ENCODE data around the gene CCDC188. TPM values are rescaled to one million over a fixed set of nuclear protein-coding genes. Genes with fewer than 3 reads are reported as not detected.

Gene CCDC188
- total RNA-seq, 2 donors from 2014 or later, result 0.32 to 0.77 TPM

- no peaks in the 10 kb centered on the region for H3K4me1 Mint-ChIP-seq
- no peak overlapping the region for H3K27ac Mint-ChIP-seq
- no peaks in the 10 kb centered on the region for H3K9me3 Mint-ChIP-seq
- ATAC-seq (replicated peaks), result no peak
- H3K27me3 Mint-ChIP-seq, result no peaks in the 10 kb centered on the region
- no peaks in the 10 kb centered on the region for H3K36me3 Mint-ChIP-seq (ENCODE audit: low read depth)
- no peak overlapping the region for H3K4me3 Mint-ChIP-seq
Observed at GRCh38 chr22:20139391-20140106, 11.3 kb downstream of the CCDC188 start.

DNA sequence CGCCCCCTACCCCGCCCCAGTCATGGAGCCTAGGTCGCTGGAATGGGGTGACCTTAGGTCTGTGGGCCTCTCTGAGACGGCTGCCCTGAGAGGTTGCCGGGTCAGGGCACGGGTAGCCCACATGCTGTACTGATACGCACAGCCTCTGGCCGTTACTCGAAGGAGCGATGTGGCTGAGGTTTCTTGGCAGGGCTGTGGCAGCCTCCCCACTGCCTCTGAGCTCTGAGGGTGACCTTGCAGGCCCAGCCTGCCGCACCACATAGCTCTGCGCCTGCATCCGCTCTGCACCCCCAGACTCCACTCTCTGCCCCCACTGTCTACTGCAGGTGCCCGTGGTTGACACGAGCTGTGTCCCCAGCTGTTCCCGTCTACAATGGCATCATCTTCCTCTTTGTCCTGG, 12.0 kb downstream of the CCDC188 start:
- no peaks in the 10 kb centered on the region for H3K4me1 Mint-ChIP-seq

DNA sequence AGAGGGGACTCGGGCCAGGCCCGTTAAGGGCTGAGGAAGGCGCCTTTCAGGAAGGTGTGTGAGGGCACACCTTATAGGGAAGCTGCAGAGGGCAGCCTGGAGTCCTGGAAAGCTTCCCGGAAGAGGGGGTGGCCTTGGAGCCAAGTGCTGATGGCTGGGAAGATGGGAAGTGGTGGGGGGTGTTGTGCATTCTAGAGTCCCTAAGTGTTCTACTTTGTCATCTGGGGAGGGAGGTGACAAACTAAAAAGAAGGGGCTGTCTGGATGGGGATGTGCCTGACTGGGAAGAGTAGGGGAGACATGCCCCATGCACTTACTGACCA, 12.5 kb downstream of the CCDC188 start:
- Mint-ChIP-seq H3K4me1 (no peaks in the 10 kb centered on the region), H3K27ac (no peak overlapping the region), H3K4me3 (no peak overlapping the region), H3K36me3 (ENCODE audit: low read depth) (no peaks in the 10 kb centered on the region), H3K9me3 (no peaks in the 10 kb centered on the region), H3K27me3 (no peaks in the 10 kb centered on the region)
- no peak for ATAC-seq (replicated peaks)

More for the DNA sequence above, 12.0 kb downstream of the CCDC188 start:
- Mint-ChIP-seq H3K9me3 (no peaks in the 10 kb centered on the region), H3K4me3 (no peak overlapping the region), H3K27me3 (no peaks in the 10 kb centered on the region), H3K36me3 (ENCODE audit: low read depth) (no peaks in the 10 kb centered on the region), H3K27ac (no peak overlapping the region)
- ATAC-seq (replicated peaks), result no peak

- peak overlapping the region; percentile 52 for H3K27ac Mint-ChIP-seq
- H3K27me3 Mint-ChIP-seq, result no peaks in the 10 kb centered on the region
- no peak for ATAC-seq (replicated peaks)
Observed at GRCh38 chr22:20137671-20138416, 13.0 kb downstream of the CCDC188 start.

DNA sequence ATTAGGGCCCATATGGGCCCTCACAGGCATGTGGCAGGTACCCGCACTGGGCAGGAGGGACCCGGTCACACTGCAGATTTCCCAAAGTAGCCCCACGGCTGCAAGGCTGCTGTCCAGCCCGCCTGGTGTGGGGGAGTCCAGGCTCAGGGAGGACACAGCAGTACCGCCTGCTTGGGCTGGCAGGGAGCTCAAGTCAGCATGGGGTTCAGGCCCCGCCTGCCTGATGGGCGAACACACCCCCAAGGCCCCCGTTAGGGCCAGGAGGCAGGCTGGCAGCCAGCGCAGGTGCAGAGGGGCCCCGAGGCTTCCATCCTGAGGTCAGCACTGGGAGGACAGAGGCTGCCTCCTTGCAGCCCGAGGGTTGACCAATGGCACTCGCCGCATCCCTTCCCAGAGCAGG, 13.7 kb downstream of the CCDC188 start:
- no peaks in the 10 kb centered on the region for H3K9me3 Mint-ChIP-seq
- no peaks in the 10 kb centered on the region for H3K36me3 Mint-ChIP-seq (ENCODE audit: low read depth)
- no peak for ATAC-seq (replicated peaks)
- no peaks in the 10 kb centered on the region for H3K4me1 Mint-ChIP-seq
- no peak overlapping the region for H3K27ac Mint-ChIP-seq
- no peak overlapping the region for H3K4me3 Mint-ChIP-seq
- H3K27me3 Mint-ChIP-seq, result no peaks in the 10 kb centered on the region

More at GRCh38 chr22:20137671-20138416, 13.0 kb downstream of the CCDC188 start:
- no peaks in the 10 kb centered on the region for H3K36me3 Mint-ChIP-seq (ENCODE audit: low read depth)
- H3K4me3 Mint-ChIP-seq, result no peak overlapping the region
- H3K4me1 Mint-ChIP-seq, result no peaks in the 10 kb centered on the region
- H3K9me3 Mint-ChIP-seq, result no peaks in the 10 kb centered on the region

- no peaks in the 10 kb centered on the region for H3K4me1 Mint-ChIP-seq
- ATAC-seq (replicated peaks), result no peak
- no peaks in the 10 kb centered on the region for H3K27me3 Mint-ChIP-seq
- no peaks in the 10 kb centered on the region for H3K36me3 Mint-ChIP-seq (ENCODE audit: low read depth)
- H3K4me3 Mint-ChIP-seq, result no peak overlapping the region
- H3K9me3 Mint-ChIP-seq, result no peaks in the 10 kb centered on the region
- no peak overlapping the region for H3K27ac Mint-ChIP-seq
Observed at GRCh38 chr22:20136603-20136873, 14.3 kb downstream of the CCDC188 start.

DNA sequence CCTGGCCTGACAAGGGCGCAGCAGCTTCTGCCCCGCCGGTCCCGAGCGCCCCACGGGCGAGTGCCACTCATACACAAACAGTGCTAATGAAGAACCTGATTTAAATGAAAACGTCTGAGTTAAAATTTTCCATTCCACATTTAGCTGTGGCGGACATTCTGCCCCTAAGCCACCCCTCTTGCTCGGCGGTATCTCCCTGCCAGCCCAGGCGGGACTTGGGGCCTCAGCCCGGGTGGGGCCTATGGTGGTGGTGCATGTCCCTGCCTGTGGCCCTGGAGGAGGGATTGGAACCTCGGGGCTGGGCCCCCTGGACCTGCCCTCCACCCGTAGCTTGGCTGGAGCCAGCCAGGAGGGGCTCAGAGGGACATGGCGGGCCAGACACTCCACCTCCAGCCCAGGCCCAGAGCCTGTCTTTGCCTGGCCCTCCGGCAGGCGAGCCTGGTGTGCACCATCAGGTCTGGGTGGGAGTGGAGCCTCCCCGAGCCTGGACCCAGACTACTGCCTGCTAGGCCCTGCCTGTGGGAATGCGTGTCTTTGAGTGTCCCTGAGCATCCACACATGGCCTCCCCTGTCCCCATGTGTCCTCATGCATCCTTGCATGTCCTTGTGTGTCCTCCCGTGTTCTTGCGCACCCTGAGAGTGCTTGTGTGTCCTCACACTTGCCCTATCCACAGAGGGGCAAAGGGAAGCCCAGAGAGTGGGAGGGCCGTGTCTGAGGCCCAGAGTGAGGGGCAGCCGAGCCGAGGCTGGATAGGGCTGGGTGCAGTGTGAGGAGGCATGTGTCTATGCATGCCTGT, 14.9 kb downstream of the CCDC188 start:
- H3K27me3 Mint-ChIP-seq, result no peaks in the 10 kb centered on the region
- H3K27ac Mint-ChIP-seq, result no peak overlapping the region
- no peak overlapping the region for H3K4me3 Mint-ChIP-seq
- H3K4me1 Mint-ChIP-seq, result no peaks in the 10 kb centered on the region
- no peak for ATAC-seq (replicated peaks)
- no peaks in the 10 kb centered on the region for H3K9me3 Mint-ChIP-seq
- H3K36me3 Mint-ChIP-seq (ENCODE audit: low read depth), result no peaks in the 10 kb centered on the region

GRCh38 chr22:20135265-20135664, 15.6 kb downstream of the CCDC188 start:
- H3K4me3 Mint-ChIP-seq, result no peak overlapping the region
- no peak for ATAC-seq (replicated peaks)
- no peak overlapping the region for H3K27ac Mint-ChIP-seq
- H3K36me3 Mint-ChIP-seq (ENCODE audit: low read depth), result no peaks in the 10 kb centered on the region
- no peaks in the 10 kb centered on the region for H3K27me3 Mint-ChIP-seq
- no peaks in the 10 kb centered on the region for H3K9me3 Mint-ChIP-seq
- no peaks in the 10 kb centered on the region for H3K4me1 Mint-ChIP-seq

DNA sequence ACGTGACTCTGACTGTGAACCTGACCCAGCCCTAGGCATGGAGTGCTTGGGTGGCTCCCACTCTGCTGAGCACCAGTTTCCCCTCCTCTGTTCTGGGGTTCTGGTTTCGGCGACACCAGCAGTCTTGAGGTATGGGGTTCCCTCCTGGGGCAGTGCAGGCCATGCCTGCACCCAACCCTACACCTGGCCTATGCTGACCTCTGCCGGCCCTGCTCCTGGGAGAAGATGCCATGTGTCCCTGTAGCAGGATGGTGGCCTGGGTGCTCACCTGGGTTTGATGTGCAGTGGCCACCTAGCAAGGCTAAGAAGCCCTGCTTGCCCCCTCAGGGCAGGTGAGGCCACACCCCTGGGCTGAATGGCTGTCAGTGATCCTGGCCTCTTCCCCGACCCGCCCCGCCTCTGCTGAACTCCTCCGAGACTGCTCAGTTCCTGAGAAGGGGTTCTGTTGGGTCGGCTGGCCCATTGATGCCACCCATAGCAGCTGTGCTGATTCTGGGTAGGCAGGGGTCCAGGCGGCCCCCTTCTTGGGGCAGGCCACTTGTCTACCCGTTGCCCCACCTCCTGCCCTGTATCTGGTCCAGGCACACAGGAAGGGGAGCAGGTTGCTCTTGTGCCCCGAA, 16.8 kb downstream of the CCDC188 start:
- Mint-ChIP-seq H3K4me3 (peak overlapping the region; percentile 63), H3K4me1 (no peaks in the 10 kb centered on the region), H3K27me3 (no peaks in the 10 kb centered on the region), H3K9me3 (no peaks in the 10 kb centered on the region), H3K27ac (no peak overlapping the region), H3K36me3 (ENCODE audit: low read depth) (no peaks in the 10 kb centered on the region)
- no peak for ATAC-seq (replicated peaks)

DNA sequence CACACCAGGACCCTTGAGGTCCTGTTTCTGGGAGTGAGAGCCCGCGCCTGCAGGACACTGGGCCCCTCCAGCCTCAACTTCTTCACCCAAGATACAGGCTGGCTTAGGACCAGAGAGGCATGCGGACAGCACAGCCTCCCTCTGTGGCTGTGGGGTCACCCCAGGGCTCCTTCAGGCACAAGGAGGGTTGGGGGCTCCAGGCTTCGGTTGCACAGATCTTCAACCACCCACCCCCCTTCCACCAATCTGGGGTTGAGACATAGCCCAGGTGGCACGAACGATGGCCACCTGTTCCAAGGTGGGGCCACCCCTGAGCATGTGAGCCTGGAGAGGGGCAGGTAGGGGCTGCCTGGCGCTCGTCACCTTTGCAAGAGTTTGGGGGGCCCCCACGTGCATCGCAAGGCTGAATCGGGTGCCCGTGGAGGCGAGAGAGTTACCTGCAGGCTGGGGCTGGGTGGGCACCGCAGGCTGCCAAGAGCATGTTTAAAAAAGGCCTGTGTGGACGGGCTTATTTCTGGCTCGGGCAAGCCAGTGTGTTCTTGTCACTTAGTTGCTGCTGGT, 18.1 kb downstream of the CCDC188 start:
- H3K36me3 Mint-ChIP-seq (ENCODE audit: low read depth), result peaks cover 6% of the 10 kb centered on the region
- no peak for ATAC-seq (replicated peaks)
- H3K27me3 Mint-ChIP-seq, result no peaks in the 10 kb centered on the region
- no peaks in the 10 kb centered on the region for H3K9me3 Mint-ChIP-seq
- H3K4me1 Mint-ChIP-seq, result no peaks in the 10 kb centered on the region
- H3K4me3 Mint-ChIP-seq, result peak overlapping the region; percentile 63
- peak overlapping the region; percentile 43 for H3K27ac Mint-ChIP-seq

- Mint-ChIP-seq H3K27me3 (no peaks in the 10 kb centered on the region), H3K4me3 (peak overlapping the region; percentile 63), H3K27ac (peak overlapping the region; percentile 43), H3K9me3 (no peaks in the 10 kb centered on the region), H3K4me1 (no peaks in the 10 kb centered on the region), H3K36me3 (ENCODE audit: low read depth) (peaks cover 13% of the 10 kb centered on the region)
- ATAC-seq (replicated peaks), result peak; percentile 13
Observed at GRCh38 chr22:20131859-20132685, 18.8 kb downstream of the CCDC188 start.

DNA sequence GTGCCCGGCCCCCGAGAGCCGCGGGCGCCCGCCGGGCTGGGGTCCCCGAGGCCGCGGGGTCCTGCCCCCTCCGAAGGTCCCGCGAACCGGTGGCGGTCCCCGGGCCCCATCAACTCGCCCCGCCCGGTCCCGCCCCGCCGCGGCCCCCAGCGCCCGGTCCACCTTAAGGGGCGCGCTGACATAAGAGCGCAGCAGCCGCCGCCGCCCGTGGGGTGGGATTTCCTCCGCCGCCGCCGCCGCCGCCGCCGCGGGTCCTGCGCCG, 19.3 kb downstream of the CCDC188 start, which contains the start of gene ZDHHC8:
ZDHHC8 (plus strand) TSS at position 208 of the 262 bp plus-strand sequence. CDS start 144 bp downstream, outside the sequence.
- Mint-ChIP-seq H3K9me3 (no peaks in the 10 kb centered on the region), H3K27me3 (no peaks in the 10 kb centered on the region), H3K36me3 (ENCODE audit: low read depth) (peaks cover 18% of the 10 kb centered on the region), H3K4me3 (peak within 1 kb of the TSS; percentile 63), H3K4me1 (no peaks in the 10 kb centered on the region), H3K27ac (peak within 1 kb of the TSS; percentile 43)
- ATAC-seq (replicated peaks), result peak; percentile 59

GRCh38 chr22:20130731-20131596, 19.9 kb downstream of the CCDC188 start:
- no peak overlapping the region for H3K27ac Mint-ChIP-seq
- no peaks in the 10 kb centered on the region for H3K27me3 Mint-ChIP-seq
- H3K4me1 Mint-ChIP-seq, result no peaks in the 10 kb centered on the region
- no peaks in the 10 kb centered on the region for H3K9me3 Mint-ChIP-seq
- peaks cover 24% of the 10 kb centered on the region for H3K36me3 Mint-ChIP-seq (ENCODE audit: low read depth)
- ATAC-seq (replicated peaks), result peak; percentile 68
- peak overlapping the region; percentile 28 for H3K4me3 Mint-ChIP-seq

Measured in activated T-helper 17 cell treated with anti-CD3 and anti-CD28 coated beads, Interleukin-2, amount 50 U/mL, for 72 hours (primary cell).